HUES48 (cell line): ENCODE measurements around the gene HMOX2.
A peak's percentile ranks its signal among the peaks of the same experiment; 100 is the strongest.

ENCODE experiments used
- H3K27ac ChIP-seq: one replicate; pipeline ENCODE4 v1.7.0; 2013; ENCODE audit warnings: low read depth, low read length, inconsistent platforms
- H3K27me3 ChIP-seq: 2 replicates; pipeline ENCODE4 v1.6.1; 2013; ENCODE audit warnings: mild to moderate bottlenecking, low read length; ENCODE audit not compliant: control insufficient read depth, insufficient read depth
- H3K36me3 ChIP-seq: 2 replicates; pipeline ENCODE4 v1.6.1; 2013; ENCODE audit warnings: low read length; ENCODE audit not compliant: control insufficient read depth, insufficient read depth
- H3K4me1 ChIP-seq: 2 replicates; pipeline ENCODE4 v1.6.1; 2013; ENCODE audit warnings: mild to moderate bottlenecking, low read length; ENCODE audit not compliant: control insufficient read depth, insufficient read depth
- H3K4me3 ChIP-seq: 2 replicates; pipeline ENCODE4 v1.5.1; 2013; ENCODE audit warnings: mild to moderate bottlenecking, low read depth, low read length
- H3K9ac ChIP-seq: 2 replicates; pipeline ENCODE4 v1.6.1; 2013; ENCODE audit warnings: mild to moderate bottlenecking, low read depth, low read length, moderate library complexity
- H3K9me3 ChIP-seq: 2 replicates; pipeline ENCODE4 v1.6.1; 2013; ENCODE audit warnings: low read length; ENCODE audit not compliant: control insufficient read depth, insufficient read depth

HMOX2 gene

GRCh38 chr16:4487955-4488498, 11.8 kb downstream of the HMOX2 start:
- Histone ChIP-seq H3K9ac (no peak overlapping the region), H3K27me3 (no peaks in the 10 kb centered on the region), H3K9me3 (no peaks in the 10 kb centered on the region), H3K27ac (no peak overlapping the region), H3K4me3 (no peak overlapping the region), H3K36me3 (peaks cover 9% of the 10 kb centered on the region; the same call in 1 of the 2 replicates), H3K4me1 (no peaks in the 10 kb centered on the region)

- H3K27me3 ChIP-seq, result no peaks in the 10 kb centered on the region
- no peak overlapping the region for H3K9ac ChIP-seq
- H3K4me1 ChIP-seq, result no peaks in the 10 kb centered on the region
- no peak overlapping the region for H3K4me3 ChIP-seq
- peaks cover 9% of the 10 kb centered on the region; the same call in 1 of the 2 replicates for H3K36me3 ChIP-seq
- H3K27ac ChIP-seq, result no peak overlapping the region
- no peaks in the 10 kb centered on the region for H3K9me3 ChIP-seq
These were observed 12.3 kb downstream of the HMOX2 start for GRCh38 chr16:4488499-4488967.

- no peaks in the 10 kb centered on the region for H3K27me3 ChIP-seq
- no peak overlapping the region for H3K4me3 ChIP-seq
- H3K27ac ChIP-seq, result no peak overlapping the region
- H3K4me1 ChIP-seq, result no peaks in the 10 kb centered on the region
- H3K36me3 ChIP-seq, result peaks cover 9% of the 10 kb centered on the region; the same call in 1 of the 2 replicates
- no peak overlapping the region for H3K9ac ChIP-seq
- H3K9me3 ChIP-seq, result no peaks in the 10 kb centered on the region
These were observed 12.8 kb downstream of the HMOX2 start for GRCh38 chr16:4489030-4489429.

GRCh38 chr16:4491898-4492297, 15.7 kb downstream of the HMOX2 start:
- Histone ChIP-seq H3K27me3 (no peaks in the 10 kb centered on the region), H3K4me3 (no peak overlapping the region), H3K4me1 (no peaks in the 10 kb centered on the region), H3K9me3 (no peaks in the 10 kb centered on the region), H3K27ac (no peak overlapping the region), H3K36me3 (0 out of 2 replicates have a peak, but pooled peaks cover 5% of the 10 kb centered on the region), H3K9ac (no peak overlapping the region)

GRCh38 chr16:4494746-4495490, 18.7 kb downstream of the HMOX2 start:
- H3K4me3 ChIP-seq, result no peak overlapping the region
- no peak overlapping the region for H3K9ac ChIP-seq
- H3K27ac ChIP-seq, result peak overlapping the region; percentile 64
- no peaks in the 10 kb centered on the region for H3K9me3 ChIP-seq
- no peaks in the 10 kb centered on the region for H3K27me3 ChIP-seq
- H3K36me3 ChIP-seq, result no peaks in the 10 kb centered on the region
- H3K4me1 ChIP-seq, result peaks cover 8% of the 10 kb centered on the region

GRCh38 chr16:4495766-4496165, 19.6 kb downstream of the HMOX2 start:
- H3K9ac ChIP-seq, result no peak overlapping the region
- H3K4me3 ChIP-seq, result no peak overlapping the region
- no peaks in the 10 kb centered on the region for H3K36me3 ChIP-seq
- H3K4me1 ChIP-seq, result peaks cover 16% of the 10 kb centered on the region
- no peaks in the 10 kb centered on the region for H3K27me3 ChIP-seq
- H3K9me3 ChIP-seq, result no peaks in the 10 kb centered on the region
- H3K27ac ChIP-seq, result peak overlapping the region; percentile 64

- H3K4me1 ChIP-seq, result peaks cover 17% of the 10 kb centered on the region
- no peak overlapping the region for H3K27ac ChIP-seq
- H3K9ac ChIP-seq, result no peak overlapping the region
These were observed 20.1 kb downstream of the HMOX2 start for GRCh38 chr16:4496305-4496704.

GRCh38 chr16:4498546-4499195, 22.5 kb downstream of the HMOX2 start:
- H3K27me3 ChIP-seq, result no peaks in the 10 kb centered on the region
- no peak overlapping the region for H3K9ac ChIP-seq
- peaks cover 17% of the 10 kb centered on the region for H3K4me1 ChIP-seq
- H3K4me3 ChIP-seq, result no peak overlapping the region
- no peaks in the 10 kb centered on the region for H3K36me3 ChIP-seq
- no peak overlapping the region for H3K27ac ChIP-seq
- H3K9me3 ChIP-seq, result no peaks in the 10 kb centered on the region

More at GRCh38 chr16:4496305-4496704, 20.1 kb downstream of the HMOX2 start:
- no peak overlapping the region for H3K4me3 ChIP-seq
- H3K27me3 ChIP-seq, result no peaks in the 10 kb centered on the region
- no peaks in the 10 kb centered on the region for H3K9me3 ChIP-seq
- no peaks in the 10 kb centered on the region for H3K36me3 ChIP-seq

- Histone ChIP-seq H3K9me3 (no peaks in the 10 kb centered on the region), H3K4me3 (no peak overlapping the region), H3K27ac (no peak overlapping the region), H3K9ac (no peak overlapping the region), H3K36me3 (no peaks in the 10 kb centered on the region), H3K4me1 (peaks cover 17% of the 10 kb centered on the region), H3K27me3 (no peaks in the 10 kb centered on the region)
These were observed 23.0 kb downstream of the HMOX2 start for GRCh38 chr16:4499196-4499555.

- Histone ChIP-seq H3K36me3 (no peaks in the 10 kb centered on the region), H3K9me3 (no peaks in the 10 kb centered on the region), H3K4me1 (peaks cover 17% of the 10 kb centered on the region), H3K4me3 (no peak overlapping the region), H3K27me3 (no peaks in the 10 kb centered on the region), H3K27ac (peak overlapping the region; percentile 74), H3K9ac (peak overlapping the region; percentile 1; the same call in 1 of the 2 replicates)
These were observed 24.1 kb downstream of the HMOX2 start for GRCh38 chr16:4500272-4500671.

- Histone ChIP-seq H3K36me3 (no peaks in the 10 kb centered on the region), H3K27ac (peak overlapping the region; percentile 74), H3K9ac (no peak overlapping the region)
These were observed 24.9 kb downstream of the HMOX2 start for GRCh38 chr16:4501071-4501478.

More at GRCh38 chr16:4501071-4501478, 24.9 kb downstream of the HMOX2 start:
- Histone ChIP-seq H3K4me1 (peaks cover 17% of the 10 kb centered on the region), H3K27me3 (no peaks in the 10 kb centered on the region), H3K4me3 (no peak overlapping the region), H3K9me3 (no peaks in the 10 kb centered on the region)
